Activated B cell treated with CpG ODN at 0.5 μM for 24 hours (primary cell): Measurements from ENCODE around the gene ARAP3. TPM values are rescaled to one million over a fixed set of nuclear protein-coding genes. Genes with fewer than 3 reads are reported as not detected.

Experiments
- ATAC-seq: fragments of 200-7000 bp; cut with Tn5 transposase; one replicate; pipeline ENCODE4 v1.10.0; 2021; ENCODE audit warnings: low read depth, mild to moderate bottlenecking, moderate library complexity
- CTCF ChIA-PET: fragments of 350-600 bp; sonication (Branson Sonifier 250); formaldehyde crosslinking; loops from one replicate; lab custom pipeline; 2021; ENCODE audit warnings: antibody characterized with exemption; lab: Charles Lee
- POLR2A ChIA-PET: fragments of 350-600 bp; sonication (Branson Sonifier 250); formaldehyde crosslinking; loops from one replicate; lab custom pipeline; 2021; ENCODE audit warnings: antibody characterized with exemption; lab: Charles Lee
- DNase-seq: peaks from one replicate; pipeline ENCODE4 v3.0.0; 2022
- H3K27ac Mint-ChIP-seq: one replicate; pipeline ENCODE4 v1.8.0; 2020; ENCODE audit warnings: mixed read lengths
- H3K27me3 Mint-ChIP-seq: one replicate; pipeline ENCODE4 v1.8.0; 2021; ENCODE audit warnings: mixed read lengths
- H3K36me3 Mint-ChIP-seq: one replicate; pipeline ENCODE4 v1.8.0; 2021; ENCODE audit warnings: low read depth, mixed read lengths
- H3K4me1 Mint-ChIP-seq: one replicate; pipeline ENCODE4 v1.8.0; 2021; ENCODE audit warnings: mixed read lengths
- H3K4me3 Mint-ChIP-seq: one replicate; pipeline ENCODE4 v1.8.0; 2020; ENCODE audit warnings: mild to moderate bottlenecking, mixed read lengths
- H3K9me3 Mint-ChIP-seq: one replicate; pipeline ENCODE4 v1.8.0; 2020; ENCODE audit warnings: mixed read lengths
- CTCF ChIP-seq: fragments of 200-600 bp; IDR thresholded peaks from one replicate; pipeline ENCODE4 v1.8.0; 2022; ENCODE audit warnings: antibody characterized with exemption, mild to moderate bottlenecking
- intact Hi-C: fragments of 100-400 bp; cut with micrococcal nuclease; formaldehyde crosslinking; loops from one replicate; pipeline ENCODE4 v1.15.1; 2024
- total RNA-seq: library from RNA; stranded (reverse); gene quantifications from 2 replicates; pipeline ENCODE4 v1.2.3, GENCODE V29; 2022

ARAP3 gene
- total RNA-seq, 1 donor from 2014 or later, result 0.44 TPM

GRCh38 chr5:141609044-141609443 lies 73.0 kb downstream of the ARAP3 start:
- TF ChIP-seq CTCF, result no peak

GRCh38 chr5:141608557-141608956 lies 73.5 kb downstream of the ARAP3 start:
- TF ChIP-seq CTCF, result no peak
- peaks cover 24% of the 10 kb centered on the region for H3K36me3 Mint-ChIP-seq
- ChIA-PET CTCF (interaction anchor here (1.2 to 5.2 kb wide), 3 partner anchors 11 to 16 kb away, joined by 4 to 32 read pairs (median 7); partner anchors contain the start of gene DIAPH1), POLR2A (interaction anchor here (5.7 kb wide), 1 partner anchor 9 kb away, joined by 63 read pairs; the partner anchor contains the start of gene DIAPH1)
- ATAC-seq (no peak), DNase-seq (no peak)
- peak overlapping the region; percentile 38 for H3K4me3 Mint-ChIP-seq
- no peaks in the 10 kb centered on the region for H3K27me3 Mint-ChIP-seq
- H3K9me3 Mint-ChIP-seq, result no peaks in the 10 kb centered on the region
- intact Hi-C loops, result no loop called here
- peak overlapping the region; percentile 72 for H3K27ac Mint-ChIP-seq
- H3K4me1 Mint-ChIP-seq, result peaks cover 85% of the 10 kb centered on the region

More at GRCh38 chr5:141609044-141609443, 73.0 kb downstream of the ARAP3 start:
- Mint-ChIP-seq H3K4me1 (peaks cover 85% of the 10 kb centered on the region), H3K36me3 (peaks cover 24% of the 10 kb centered on the region), H3K27me3 (no peaks in the 10 kb centered on the region), H3K9me3 (no peaks in the 10 kb centered on the region), H3K4me3 (no peak overlapping the region), H3K27ac (peak overlapping the region; percentile 72)
- ChIA-PET CTCF (interaction anchor here (1.5 to 5.2 kb wide), 2 partner anchors 10 to 17 kb away, joined by 4 to 32 read pairs; partner anchors contain the start of gene DIAPH1), POLR2A (interaction anchor here (5.7 kb wide), 1 partner anchor 9 kb away, joined by 63 read pairs; the partner anchor contains the start of gene DIAPH1)
- no peak for DNase-seq
- no peak for ATAC-seq
- intact Hi-C loops, result no loop called here

GRCh38 chr5:141608046-141608445 lies 74.0 kb downstream of the ARAP3 start:
- TF ChIP-seq CTCF, result no peak
- ChIA-PET POLR2A (interaction anchor here (1.4 to 5.7 kb wide), 2 partner anchors 10 to 28 kb away, joined by 3 to 63 read pairs; partner anchors contain the start of genes DIAPH1, HDAC3 and RELL2), CTCF (interaction anchor here (1.2 to 5.2 kb wide), 3 partner anchors 11 to 44 kb away, joined by 3 to 32 read pairs (median 7); partner anchors contain the start of gene DIAPH1)
- Mint-ChIP-seq H3K4me3 (peak overlapping the region; percentile 38), H3K4me1 (peaks cover 84% of the 10 kb centered on the region), H3K27me3 (no peaks in the 10 kb centered on the region), H3K36me3 (peaks cover 21% of the 10 kb centered on the region), H3K9me3 (no peaks in the 10 kb centered on the region), H3K27ac (peak overlapping the region; percentile 93)
- DNase-seq (no peak), ATAC-seq (no peak)
- intact Hi-C loops, result no loop called here

- H3K4me3 Mint-ChIP-seq, result peak overlapping the region; percentile 76
- intact Hi-C loops, result loop anchor here (1.0 kb wide), 4 partner anchors 8 to 31 kb away; partner anchors contain the start of genes HDAC3 and RELL2
- no peak for TF ChIP-seq CTCF
- ChIA-PET CTCF (interaction anchor here (1.8 to 5.2 kb wide), 3 partner anchors 11 to 14 kb away, joined by 7 to 33 read pairs (median 32); partner anchors contain the start of gene DIAPH1), POLR2A (interaction anchor here (0.5 to 5.7 kb wide), 9 partner anchors 8 to 45 kb away, joined by 3 to 63 read pairs (median 3); partner anchors contain the start of gene DIAPH1)
- H3K27me3 Mint-ChIP-seq, result no peaks in the 10 kb centered on the region
- ATAC-seq (peak; percentile 97), DNase-seq (no peak)
- H3K9me3 Mint-ChIP-seq, result no peaks in the 10 kb centered on the region
- peak overlapping the region; percentile 93 for H3K27ac Mint-ChIP-seq
- peaks cover 10% of the 10 kb centered on the region for H3K36me3 Mint-ChIP-seq
- peaks cover 84% of the 10 kb centered on the region for H3K4me1 Mint-ChIP-seq
Measured at GRCh38 chr5:141605523-141606277, 76.3 kb downstream of the ARAP3 start.
